Lung (tissue), 16 donors: ENCODE data around the gene ELOVL1. TPM values are rescaled to one million over a fixed set of nuclear protein-coding genes. Genes with fewer than 3 reads are reported as not detected.
"Not testable (repeated sequence)": the region's sequence is repeated elsewhere in the genome, so short reads cannot be mapped to it uniquely, and the experiment has no call there.

Source experiments
- ATAC-seq: fragments of 200-7000 bp; cut with Tn5 transposase; one replicate; pipeline ENCODE4 v1.9.1; 2020; ENCODE audit warnings: moderate number of reproducible peaks; ENCODE audit not compliant: insufficient read depth, low FRiP score
- DNase-seq, 3 donors: peaks; one replicate each; pipeline ENCODE4 v3.0.0-alpha.2; 2013 to 2017
- H3K27ac ChIP-seq, 2 donors: one replicate each; pipeline ENCODE4 v1.5.1; 2013; ENCODE audit warnings: mild to moderate bottlenecking in 2 of 2, moderate library complexity in 2 of 2, control low read depth in 1 of 2, inconsistent platforms in 1 of 2, low read depth in 1 of 2, low read length in 1 of 2
- H3K27me3 ChIP-seq, 3 donors: one replicate each; pipeline ENCODE4 v1.5.1; 2013; ENCODE audit warnings: low read length in 2 of 3; ENCODE audit not compliant: control insufficient read depth in 3 of 3, insufficient read depth in 3 of 3
- H3K36me3 ChIP-seq, 4 donors: one replicate each; pipeline ENCODE4 v1.5.1; 2013; ENCODE audit warnings: low read length in 4 of 4, mild to moderate bottlenecking in 1 of 4, moderate library complexity in 1 of 4; ENCODE audit not compliant: control insufficient read depth in 4 of 4, insufficient read depth in 4 of 4
- H3K4me1 ChIP-seq, 5 donors: one replicate each; pipeline ENCODE4 v1.5.1; 2013; ENCODE audit warnings: low read length in 5 of 5, mild to moderate bottlenecking in 2 of 5, moderate library complexity in 1 of 5; ENCODE audit not compliant: control insufficient read depth in 5 of 5, insufficient read depth in 5 of 5
- H3K4me3 ChIP-seq: one replicate; pipeline ENCODE4 v1.5.1; 2013; ENCODE audit warnings: mild to moderate bottlenecking, control low read depth, moderate library complexity
- H3K9ac ChIP-seq, 2 donors: one replicate each; pipeline ENCODE4 v1.5.1; 2013; ENCODE audit warnings: low read length in 2 of 2, control low read depth in 1 of 2; ENCODE audit not compliant: insufficient read depth in 1 of 2
- H3K9me3 ChIP-seq, 4 donors: one replicate each; pipeline ENCODE4 v1.5.1; 2013; ENCODE audit warnings: low read length in 3 of 4, mild to moderate bottlenecking in 1 of 4, moderate library complexity in 1 of 4; ENCODE audit not compliant: control insufficient read depth in 4 of 4, insufficient read depth in 3 of 4
- CTCF ChIP-seq: IDR thresholded peaks from 2 replicates; pipeline ENCODE4 v1.5.1; 2012; ENCODE audit warnings: mild to moderate bottlenecking; ENCODE audit errors: control extremely low read depth, extremely low read depth
- WGBS, 2 donors: extraction: QIAGEN DNeasy Blood & Tissue Kit; methylation state at CpG; one replicate each; pipeline ENCODE4 v1.1.7; 2013; 5-methylcytosine and 5-hydroxymethylcytosine counted together
- long read RNA-seq, 5 donors: transcript quantifications; one replicate each; lab custom pipeline, GENCODE V29; 2026
- polyA plus RNA-seq, 2 donors: library from polyadenylated mRNA; stranded (reverse); fragments of 200-250 nt; gene quantifications; one replicate each; pipeline ENCODE4 v1.2.1, GENCODE V29; 2013
- total RNA-seq, 2 donors: library from RNA; depleted of rRNA in 1 of 2; stranded (reverse); fragments of >200 nt in 1 of 2; gene quantifications; one replicate each; pipeline ENCODE4 v1.2.1, GENCODE V29; 2014 to 2021
- donor health status: control.
- donor health status: control.
- donor health status: Bipolar disorder and iron deficiency.
- donor health status: healthy.
- donor health status: DM: yes; HTN: yes; CAD: no.

Gene ELOVL1
- total RNA-seq (100 to 1,000 TPM in 1 of 2 donors, 10 to 100 TPM in 1; 41.2 to 126 TPM), polyA plus RNA-seq (100 to 1,000 TPM in 1 of 2 donors, 10 to 100 TPM in 1; 79.1 to 174 TPM)
- long read RNA-seq, donor 1, transcript ELOVL1-201 (8 exons, 1,477 nt), result major isoform, 23 of 62 reads
- long read RNA-seq, donor 1, partial matches to known transcripts, result 33 of 62 reads
- long read RNA-seq, donor 1, other reads (novel, unspliced or antisense), result 5 of 62 reads
- long read RNA-seq, donor 2, transcript ELOVL1-201 (8 exons, 1,477 nt), result major isoform, 15 of 23 reads
- long read RNA-seq, donor 2, partial matches to known transcripts, result 6 of 23 reads
- long read RNA-seq, donor 2, other reads (novel, unspliced or antisense), result 0 of 23 reads
- long read RNA-seq, donor 3, transcript ELOVL1-201 (8 exons, 1,477 nt), result major isoform, 5 of 17 reads
- long read RNA-seq, donor 3, partial matches to known transcripts, result 10 of 17 reads
- long read RNA-seq, donor 3, other reads (novel, unspliced or antisense), result 0 of 17 reads
- long read RNA-seq, donor 4, transcript ELOVL1-201 (8 exons, 1,477 nt), result major isoform, 15 of 16 reads
- long read RNA-seq, donor 4, partial matches to known transcripts, result 0 of 16 reads
- long read RNA-seq, donor 4, other reads (novel, unspliced or antisense), result 0 of 16 reads
- long read RNA-seq, donor 5, transcript ELOVL1-201 (8 exons, 1,477 nt), result major isoform, 30 of 32 reads
- long read RNA-seq, donor 5, partial matches to known transcripts, result 0 of 32 reads
- long read RNA-seq, donor 5, other reads (novel, unspliced or antisense), result 0 of 32 reads

DNA sequence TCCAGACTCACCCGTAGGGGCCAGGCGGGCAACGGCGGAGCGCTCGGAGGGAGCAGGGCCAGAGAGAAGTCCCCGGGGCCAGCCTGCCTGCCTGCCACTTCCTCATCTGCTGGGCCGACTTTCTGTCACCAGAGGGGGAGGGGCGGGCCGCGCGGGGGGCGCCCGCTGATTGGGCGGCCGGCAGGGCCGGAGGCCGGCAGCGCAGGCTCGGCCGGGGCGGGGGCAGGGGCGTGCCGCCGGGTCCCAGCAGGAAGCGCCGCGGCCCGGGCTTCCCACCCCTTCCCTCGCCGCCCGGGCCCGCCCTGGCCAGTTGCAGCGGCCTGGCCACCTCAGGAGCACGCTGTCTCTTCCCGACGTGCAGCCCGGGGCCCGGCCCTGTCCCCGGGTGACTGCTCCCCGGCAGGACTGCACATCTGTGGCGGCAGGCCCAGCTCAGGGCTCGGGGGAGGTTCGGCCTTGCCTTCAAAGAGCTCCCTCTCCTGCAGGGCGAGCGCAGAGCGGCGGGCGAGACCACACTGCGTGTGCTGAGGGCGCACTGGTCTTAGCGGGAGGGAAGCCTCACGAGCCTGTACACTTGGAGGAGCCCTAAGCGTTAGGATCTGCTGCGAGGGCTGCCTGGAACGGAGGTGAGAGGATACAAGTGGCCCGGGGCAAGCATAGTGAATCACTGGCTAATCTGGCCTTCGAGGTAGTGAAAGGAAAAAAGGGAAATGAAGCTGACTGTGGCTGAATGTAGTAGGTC is at the start of gene ELOVL1:
Gene ELOVL1 (minus strand): TSS at position 108 of the 742 bp plus-strand sequence. CDS start 2,402 bp downstream, outside the sequence.
- Histone ChIP-seq H3K9me3 (no peaks in the 10 kb centered on the region), H3K4me3 (peak within 1 kb of the TSS; percentile 88), H3K9ac (peak within 1 kb of the TSS; percentile 56 to 82), H3K27me3 (no peaks in the 10 kb centered on the region), H3K4me1 (peaks cover 3 to 20% (median 10%) of the 10 kb centered on the region in 5 donors), H3K27ac (peak within 1 kb of the TSS; percentile 98), H3K36me3 (peaks cover 11 to 23% (median 17%) of the 10 kb centered on the region in 4 donors)
- WGBS, 2 donors, result 0 to 1% methylated on average over 39 to 58 of the region's 58 CpGs
- peak; percentile 91 for ATAC-seq
- peak; percentile 91 to 95 (median 94) for DNase-seq
- no peak for TF ChIP-seq CTCF

- H3K4me3 ChIP-seq, result no peak overlapping the region
- WGBS, 2 donors, result 76 to 78% methylated on average over 5 of the region's 5 CpGs
- peaks cover 0 to 5% (median 0%) of the 10 kb centered on the region in 5 donors for H3K4me1 ChIP-seq
- H3K9me3 ChIP-seq, result no peaks in the 10 kb centered on the region
- DNase-seq (no peak), ATAC-seq (no peak)
- H3K27ac ChIP-seq, result peak overlapping the region in 1 of 2 donors; percentile 58
- no peak for TF ChIP-seq CTCF
- peaks cover 29 to 54% (median 40%) of the 10 kb centered on the region in 4 donors for H3K36me3 ChIP-seq
- H3K9ac ChIP-seq, result no peak overlapping the region
- H3K27me3 ChIP-seq, result no peaks in the 10 kb centered on the region
These were observed 48.1 kb upstream of the ELOVL1 start for GRCh38 chr1:43415901-43416300.

DNA sequence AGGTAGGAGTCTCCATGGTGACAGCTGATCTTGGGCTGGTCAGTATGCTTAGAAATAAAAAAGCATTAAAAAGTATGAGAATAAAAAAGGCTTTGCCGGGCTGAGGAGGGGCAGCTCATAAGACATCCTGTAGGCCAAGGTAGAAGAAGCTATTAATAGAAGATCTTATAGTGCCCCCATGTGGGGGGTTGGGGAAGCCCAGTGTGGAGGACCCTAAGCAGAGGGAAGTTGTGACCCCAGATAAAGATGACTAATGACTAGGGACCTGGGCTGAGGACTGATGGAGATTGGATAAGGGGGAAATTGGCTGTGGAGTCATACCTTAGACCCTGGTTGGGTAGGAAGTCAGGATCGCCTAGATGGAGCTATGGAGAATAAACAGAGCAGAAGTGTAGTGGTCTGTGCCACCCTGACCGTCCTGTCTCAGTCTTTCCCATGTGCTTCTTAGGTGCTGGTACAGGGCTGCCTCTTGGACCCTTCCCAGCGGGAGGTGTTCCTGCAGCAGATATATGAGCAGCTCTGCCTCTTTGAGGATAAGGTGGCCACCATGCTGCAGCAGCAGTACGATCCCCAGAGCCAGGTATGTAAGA is 46.9 kb upstream of the ELOVL1 start:
- H3K36me3 ChIP-seq, result peaks cover 23 to 45% (median 29%) of the 10 kb centered on the region in 4 donors
- 78 to 86% methylated on average over 5 of the region's 5 CpGs for WGBS, 2 donors
- ATAC-seq (peak; percentile 86), DNase-seq (peak; percentile 49 to 68 (median 63))
- TF ChIP-seq CTCF, result peak; percentile 41
- no peak overlapping the region for H3K4me3 ChIP-seq
- H3K27me3 ChIP-seq, result no peaks in the 10 kb centered on the region
- no peak overlapping the region for H3K27ac ChIP-seq
- no peaks in the 10 kb centered on the region for H3K9me3 ChIP-seq
- H3K9ac ChIP-seq, result no peak overlapping the region
- H3K4me1 ChIP-seq, result peaks cover 0 to 5% (median 0%) of the 10 kb centered on the region in 5 donors

GRCh38 chr1:43413426-43413825 is 45.6 kb upstream of the ELOVL1 start:
- peaks cover 16 to 35% (median 26%) of the 10 kb centered on the region in 4 donors for H3K36me3 ChIP-seq
- 94 to 100% methylated on average over 1 of the region's 1 CpG for WGBS, 2 donors

More at GRCh38 chr1:43413426-43413825, 45.6 kb upstream of the ELOVL1 start:
- H3K4me3 ChIP-seq, ATAC-seq, H3K9me3 ChIP-seq, DNase-seq, H3K9ac ChIP-seq, H3K27ac ChIP-seq, H3K27me3 ChIP-seq, H3K4me1 ChIP-seq: not testable (repeated sequence)
